Activated CD8-positive, alpha-beta memory T cell treated with anti-CD3 and anti-CD28 coated beads for 48 hours (primary cell): Measurements from ENCODE around the gene S100A2.
"Not testable (repeated sequence)": the region's sequence is repeated elsewhere in the genome, so short reads cannot be mapped to it uniquely, and the experiment has no call there.

Experiments
- DNase-seq, 3 experiments: peaks; one replicate each; pipeline ENCODE4 v3.0.0-alpha.2; 2020; ENCODE audit warnings: low read depth in 2 of 3, low spot score in 2 of 3

S100A2 gene

DNA sequence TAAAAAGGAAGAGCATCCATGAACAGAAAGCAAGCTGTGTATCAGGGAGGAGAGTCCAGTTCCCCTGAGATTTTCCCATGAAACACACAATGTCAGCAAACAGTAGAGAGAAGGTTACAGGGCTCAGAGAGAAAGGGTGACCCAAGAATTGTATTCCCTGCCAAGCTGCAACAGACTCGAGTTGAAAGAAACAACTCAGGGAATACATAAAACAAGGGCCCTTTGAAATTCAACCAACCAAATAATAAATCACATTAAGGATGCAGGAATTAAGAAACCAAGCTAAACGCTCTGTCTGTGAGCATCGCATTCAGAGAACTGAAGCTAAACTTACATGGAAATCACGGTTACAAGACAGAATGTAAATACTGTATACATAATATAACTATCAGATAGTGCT lies 27.1 kb upstream of the S100A2 start:
- DNase-seq = no peak

DNA sequence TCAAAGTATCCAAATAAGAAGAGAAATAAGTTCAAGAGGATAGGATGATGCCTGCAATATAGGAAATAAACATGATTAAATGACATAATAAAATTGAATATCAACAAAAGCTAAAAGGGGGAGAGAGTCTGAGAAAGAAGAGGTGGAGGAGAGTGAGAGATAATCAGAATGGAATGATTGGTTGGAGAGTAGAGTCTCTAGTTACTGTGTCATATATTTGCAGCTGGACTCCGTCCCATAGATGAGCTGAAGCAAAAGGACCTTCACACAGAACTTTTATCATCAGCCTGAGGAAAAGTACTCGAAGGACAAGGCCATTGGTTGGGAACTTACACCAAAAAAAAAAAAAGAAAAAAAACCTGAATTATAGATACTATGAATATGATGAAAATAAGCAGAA lies 22.8 kb upstream of the S100A2 start:
- no peak for DNase-seq

DNA sequence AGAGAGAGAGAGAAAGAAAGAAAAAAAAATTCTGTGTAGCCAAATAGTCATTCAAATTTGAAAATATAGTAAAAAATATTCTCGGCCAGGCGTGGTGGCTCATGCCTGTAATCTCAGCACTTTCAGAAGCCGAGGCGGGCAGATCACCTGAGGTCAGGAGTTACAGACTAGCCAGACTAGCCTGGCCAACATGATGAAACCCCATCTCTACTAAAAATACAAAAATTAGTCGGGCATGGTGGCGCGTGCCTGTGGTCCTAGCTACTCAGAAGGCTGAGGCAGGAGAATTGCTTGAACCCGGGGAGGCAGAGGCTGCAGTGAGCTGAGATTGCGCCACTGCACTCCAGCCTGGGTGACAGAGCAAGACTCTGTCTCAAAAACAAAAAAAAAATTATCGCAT lies 22.4 kb upstream of the S100A2 start:
- DNase-seq = not testable (repeated sequence)

DNA sequence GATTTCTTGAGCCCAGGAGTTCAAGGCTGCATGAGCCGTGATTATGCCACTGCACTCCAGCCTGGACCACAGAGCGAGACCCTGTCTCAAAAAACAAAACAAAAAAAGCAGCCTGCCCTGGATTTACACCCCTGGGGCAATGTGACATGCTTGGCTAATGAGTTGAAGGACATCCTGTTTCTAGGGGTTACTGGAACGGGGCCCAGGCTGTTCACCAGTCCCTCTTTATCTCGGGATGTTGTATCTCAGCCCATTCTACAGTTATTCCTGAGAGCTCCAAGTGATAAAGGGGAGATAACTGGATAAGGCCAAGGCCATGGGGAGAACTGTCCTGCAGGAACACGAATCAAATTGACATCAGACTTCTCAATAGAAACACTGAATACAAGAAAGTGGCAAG lies 21.7 kb upstream of the S100A2 start:
- no peak for DNase-seq

DNA sequence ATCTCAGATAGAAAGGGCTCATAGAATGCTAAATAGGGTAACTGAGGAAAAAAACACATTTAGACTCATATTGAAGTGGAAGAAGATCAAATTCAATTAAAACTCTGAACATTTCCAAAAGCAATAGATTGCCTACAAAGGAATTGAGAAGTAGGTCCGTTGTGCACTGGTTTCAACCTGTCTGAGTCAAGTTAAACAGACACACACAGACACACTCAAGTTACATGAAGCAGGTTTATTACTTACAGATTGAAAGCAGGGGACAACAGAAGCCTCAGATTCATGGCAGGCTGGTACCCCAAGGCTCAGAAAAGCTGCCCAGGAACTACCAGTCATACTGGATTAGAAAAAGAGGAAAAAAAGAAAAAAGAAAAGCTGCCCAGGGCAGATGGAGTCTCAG lies 20.7 kb upstream of the S100A2 start:
- no peak for DNase-seq

DNA sequence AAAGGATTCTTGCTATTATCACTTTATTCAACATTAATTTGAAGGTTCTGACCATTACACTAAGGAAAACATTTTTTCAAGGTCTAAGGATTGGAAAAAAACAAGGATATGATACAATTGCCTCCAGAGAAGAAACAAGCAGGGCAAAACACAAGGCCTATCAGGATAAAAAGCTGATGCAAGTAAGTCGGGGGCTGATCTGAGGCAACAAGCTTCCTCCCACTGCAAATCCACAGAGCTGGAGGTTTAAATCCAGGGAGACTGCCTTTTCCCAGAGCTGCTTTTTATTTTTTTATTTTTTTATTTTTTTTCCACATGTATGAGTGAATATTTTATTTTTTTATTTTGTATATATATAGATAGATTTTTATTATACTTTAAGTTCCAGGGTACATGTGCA lies 19.4 kb upstream of the S100A2 start:
- DNase-seq = no peak

DNA sequence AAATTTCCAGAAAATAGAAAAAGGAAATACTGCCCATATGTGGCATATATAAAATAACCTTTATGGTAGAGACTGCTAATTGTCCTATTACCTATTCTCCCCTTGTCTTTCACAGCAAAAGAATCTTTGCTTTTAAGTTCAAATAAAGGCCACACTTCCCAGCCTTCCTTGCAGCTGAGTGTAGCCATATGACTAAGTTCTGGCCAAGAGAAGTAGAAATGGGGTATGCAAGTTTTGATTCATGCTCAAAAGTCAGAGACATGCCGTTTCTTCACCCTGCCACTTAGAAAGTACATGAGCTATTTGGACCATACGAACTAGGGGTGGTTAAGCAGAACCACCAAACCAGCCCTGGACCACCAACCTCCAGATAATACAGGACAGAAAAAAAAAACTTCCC lies 18.3 kb upstream of the S100A2 start:
- DNase-seq = no peak

DNA sequence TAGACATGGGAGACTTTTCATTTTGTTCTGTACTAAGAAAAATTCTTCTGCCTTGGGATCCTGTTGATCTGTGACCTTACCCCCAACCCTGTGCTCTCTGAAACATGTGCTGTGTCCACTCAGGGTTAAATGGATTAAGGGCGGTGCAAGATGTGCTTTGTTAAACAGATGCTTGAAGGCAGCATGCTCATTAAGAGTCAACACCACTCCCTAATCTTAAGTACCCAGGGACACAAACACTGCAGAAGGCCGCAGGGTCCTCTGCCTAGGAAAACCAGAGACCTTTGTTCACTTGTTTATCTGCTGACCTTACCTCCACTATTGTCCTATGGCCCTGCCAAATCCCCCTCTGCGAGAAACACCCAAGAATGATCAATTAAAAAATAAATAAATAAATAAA lies 17.9 kb upstream of the S100A2 start:
- DNase-seq = not testable (repeated sequence)

DNA sequence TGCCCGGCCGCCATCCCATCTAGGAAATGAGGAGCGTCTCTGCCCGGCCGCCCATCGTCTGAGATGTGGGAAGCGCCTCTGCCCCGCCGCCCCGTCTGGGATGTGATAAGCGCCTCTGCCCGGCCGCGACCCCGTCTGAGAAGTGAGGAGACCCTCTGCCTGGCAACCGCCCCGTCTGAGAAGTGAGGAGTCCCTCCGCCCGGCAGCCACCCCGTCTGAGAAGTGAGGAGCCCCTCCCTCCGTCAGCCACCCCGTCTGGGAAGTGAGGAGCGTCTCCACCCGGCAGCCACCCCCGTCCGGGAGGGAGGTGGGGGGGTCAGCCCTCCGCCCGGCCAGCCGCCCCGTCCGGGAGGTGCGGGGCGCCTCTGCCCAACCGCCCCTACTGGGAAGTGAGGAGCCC lies 17.2 kb upstream of the S100A2 start:
- not testable (repeated sequence) for DNase-seq

DNA sequence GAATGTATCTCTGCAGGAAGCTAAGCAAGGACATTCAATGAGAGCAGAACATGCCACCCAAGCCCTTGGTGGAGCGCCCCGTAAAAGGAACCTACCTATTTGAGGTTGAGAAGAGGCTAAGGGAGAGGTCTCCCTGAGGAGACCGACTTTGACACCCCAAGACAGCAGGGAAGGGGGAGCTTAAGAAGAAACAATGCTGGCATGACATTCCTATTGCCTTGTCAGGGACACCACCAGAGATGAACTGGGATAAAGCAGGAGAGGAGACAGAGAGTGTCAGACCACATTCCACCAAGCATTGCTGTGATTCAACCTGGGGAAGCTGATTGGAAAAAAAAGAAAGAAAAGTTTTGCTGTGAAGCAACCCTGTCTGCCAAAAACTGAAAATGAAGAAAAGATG lies 13.3 kb upstream of the S100A2 start:
- DNase-seq = no peak

DNA sequence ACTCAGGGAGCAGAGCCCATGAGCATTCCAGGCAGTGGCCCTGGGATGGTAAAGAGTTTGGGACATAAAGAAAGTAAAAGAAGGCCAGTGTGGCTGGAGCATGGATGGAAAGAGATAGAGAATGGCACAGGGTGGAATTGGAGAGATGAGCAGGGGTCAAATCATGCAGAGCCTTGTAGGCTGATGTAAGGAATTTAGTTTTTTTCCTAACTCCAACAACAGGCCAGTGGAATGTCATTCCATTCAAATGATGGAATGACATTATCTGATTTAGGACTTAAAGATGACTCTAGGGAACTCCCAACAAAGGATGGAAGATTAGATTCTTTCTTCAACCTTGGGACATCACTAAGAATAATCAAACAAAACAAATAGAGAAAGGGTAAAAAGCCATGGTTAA lies 12.8 kb upstream of the S100A2 start:
- no peak for DNase-seq

DNA sequence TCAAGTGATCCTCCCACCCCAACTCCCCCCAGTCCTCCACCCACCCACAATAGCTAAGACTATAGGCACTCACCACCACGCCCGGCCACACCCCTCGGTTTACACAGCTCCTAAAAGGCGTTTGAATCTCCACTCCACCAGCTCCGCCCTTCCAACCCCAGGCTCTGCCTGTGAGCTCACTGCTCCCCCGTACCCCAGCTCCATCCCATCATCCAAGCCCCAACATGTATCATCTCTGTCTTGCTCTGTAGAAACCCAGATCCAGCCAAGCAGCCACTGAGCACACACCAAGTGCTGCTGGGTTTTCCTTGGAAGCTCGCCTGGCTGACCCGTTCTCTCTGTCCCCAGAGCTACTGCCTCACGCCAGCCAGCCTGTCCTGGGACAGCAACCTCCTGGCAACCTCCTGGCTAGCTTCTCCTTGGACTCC lies 12.0 kb upstream of the S100A2 start:
- no peak for DNase-seq

DNA sequence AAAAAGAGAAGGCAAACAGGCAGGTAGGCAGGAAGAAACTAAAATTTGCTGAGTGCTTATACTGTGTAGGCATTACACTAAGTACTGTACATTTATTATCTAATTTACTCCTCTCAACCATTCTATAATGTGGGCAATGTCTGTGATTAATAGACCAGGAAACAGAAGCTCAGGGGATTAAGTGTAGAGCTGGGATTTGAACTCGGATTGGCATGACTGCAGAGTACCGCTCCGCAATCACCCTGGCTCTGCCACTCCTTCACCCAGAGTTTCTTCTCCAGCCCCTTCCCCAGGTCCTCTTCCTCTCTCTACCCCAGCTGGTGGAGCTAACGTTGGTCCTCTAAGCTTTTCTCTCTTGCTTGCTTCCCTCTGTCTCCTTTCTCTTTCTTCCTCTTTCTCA lies 11.5 kb upstream of the S100A2 start:
- no peak for DNase-seq

DNA sequence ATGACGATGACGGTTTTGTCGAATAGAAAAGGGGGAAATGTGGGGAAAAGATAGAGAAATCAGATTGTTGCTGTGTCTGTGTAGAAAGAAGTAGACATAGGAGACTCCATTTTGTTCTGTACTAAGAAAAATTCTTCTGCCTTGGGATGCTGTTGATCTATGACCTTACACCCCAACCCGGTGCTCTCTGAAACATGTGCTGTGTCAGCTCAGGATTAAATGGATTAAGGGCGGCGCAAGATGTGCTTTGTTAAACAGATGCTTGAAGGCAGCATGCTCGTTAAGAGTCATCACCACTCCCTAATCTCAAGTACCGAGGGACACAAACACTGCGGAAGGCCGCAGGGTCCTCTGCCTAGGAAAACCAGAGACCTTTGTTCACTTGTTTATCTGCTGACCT lies 9.9 kb upstream of the S100A2 start:
- not testable (repeated sequence) for DNase-seq

DNA sequence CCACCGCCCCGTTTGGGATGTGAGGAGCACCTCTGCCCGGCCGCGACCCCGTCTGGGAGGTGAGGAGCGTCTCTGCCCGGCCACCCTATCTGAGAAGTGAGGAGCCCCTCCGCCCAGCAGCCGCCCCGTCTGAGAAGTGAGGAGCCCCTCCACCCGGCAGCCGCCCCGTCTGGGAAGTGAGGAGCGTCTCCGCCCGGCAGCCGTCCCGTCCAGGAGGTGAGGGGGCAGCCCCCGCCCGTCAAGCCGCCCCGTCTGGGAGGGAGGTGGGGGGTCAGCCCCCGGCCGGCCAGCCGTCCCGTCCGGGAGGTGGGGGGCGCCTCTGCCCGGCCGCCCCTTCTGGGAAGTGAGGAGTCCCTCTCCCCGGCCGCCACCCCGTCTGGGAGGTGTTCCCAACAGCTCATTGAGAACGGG lies 9.4 kb upstream of the S100A2 start:
- not testable (repeated sequence) for DNase-seq

DNA sequence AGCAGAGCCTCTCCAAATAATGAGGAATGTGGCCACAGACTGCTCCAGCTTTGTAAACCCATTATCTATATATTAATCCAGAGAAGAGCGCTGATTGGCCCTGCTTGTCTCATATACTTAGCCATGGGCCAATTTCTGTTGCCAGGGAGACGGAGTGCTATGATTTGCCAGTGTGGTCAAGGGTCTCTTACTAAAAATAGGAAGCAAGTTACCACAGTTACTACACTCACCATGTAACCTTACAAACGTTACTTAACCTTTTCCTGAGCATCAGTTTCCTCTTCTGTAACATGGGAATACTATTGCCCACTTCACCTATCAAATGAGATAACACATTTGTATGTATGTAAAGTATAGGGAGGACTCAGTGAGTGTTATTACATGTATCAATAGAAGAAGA lies 7.7 kb upstream of the S100A2 start:
- DNase-seq = no peak

DNA sequence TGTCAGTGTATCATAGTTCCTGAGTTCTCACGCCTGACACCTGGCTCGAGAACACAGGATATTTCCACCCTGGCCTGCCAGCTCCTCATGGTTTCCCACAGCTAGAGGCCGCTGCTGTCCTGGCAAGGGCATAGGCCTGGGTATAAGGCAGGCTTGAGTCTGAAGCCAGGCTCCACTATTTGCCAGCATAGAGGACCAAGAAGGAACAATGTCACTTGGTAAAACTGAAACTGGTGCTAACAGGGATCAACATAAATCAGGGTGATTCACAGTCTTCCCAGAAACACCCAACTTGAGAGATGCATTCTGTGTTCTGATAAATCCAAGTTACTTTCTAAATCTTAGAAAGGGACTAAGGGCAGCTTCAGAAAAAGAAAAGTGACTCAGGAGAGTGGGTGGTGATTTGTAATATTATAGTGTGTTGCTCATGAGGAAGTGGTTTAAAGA lies 6.9 kb upstream of the S100A2 start:
- DNase-seq = peak in 1 of 3 experiments; percentile 38

DNA sequence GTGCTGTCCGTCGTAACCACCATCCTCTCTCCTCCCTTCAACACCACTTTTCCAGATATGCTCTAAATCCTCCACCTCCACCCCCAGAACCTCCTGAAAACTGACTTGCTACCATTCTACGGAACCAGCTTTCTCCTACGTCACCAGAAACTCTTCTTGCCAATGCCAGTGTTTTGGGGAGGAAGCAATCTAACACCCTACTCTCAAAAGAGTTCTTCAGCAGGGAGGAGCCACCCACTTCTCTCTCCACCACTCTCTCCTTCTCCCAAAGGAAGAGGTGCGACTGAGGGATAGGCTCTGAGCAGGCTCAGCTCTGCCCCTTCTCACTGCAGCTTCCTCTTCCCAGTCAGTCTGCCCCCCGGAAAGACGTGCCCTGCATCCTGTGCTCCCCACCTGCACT lies 6.1 kb upstream of the S100A2 start:
- no peak for DNase-seq

DNA sequence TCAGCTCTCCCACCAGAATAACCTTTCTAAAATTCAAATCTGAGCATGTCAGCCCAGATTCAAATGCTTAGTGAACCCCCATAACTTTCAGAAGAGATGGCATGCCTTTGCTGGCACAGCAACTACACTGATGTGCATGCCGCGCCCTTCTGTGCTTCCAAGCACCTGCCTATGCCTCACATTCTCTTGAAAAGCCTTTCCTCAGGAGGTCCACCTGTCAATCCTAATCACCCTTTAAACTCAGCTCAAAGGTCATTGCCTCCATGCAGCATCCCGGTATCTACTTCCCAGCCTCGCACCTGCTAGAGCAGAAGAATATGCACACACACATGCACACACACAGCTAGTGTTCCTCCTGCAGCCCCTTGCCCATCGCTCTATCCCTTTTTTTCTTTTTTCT lies 5.2 kb upstream of the S100A2 start:
- no peak for DNase-seq

DNA sequence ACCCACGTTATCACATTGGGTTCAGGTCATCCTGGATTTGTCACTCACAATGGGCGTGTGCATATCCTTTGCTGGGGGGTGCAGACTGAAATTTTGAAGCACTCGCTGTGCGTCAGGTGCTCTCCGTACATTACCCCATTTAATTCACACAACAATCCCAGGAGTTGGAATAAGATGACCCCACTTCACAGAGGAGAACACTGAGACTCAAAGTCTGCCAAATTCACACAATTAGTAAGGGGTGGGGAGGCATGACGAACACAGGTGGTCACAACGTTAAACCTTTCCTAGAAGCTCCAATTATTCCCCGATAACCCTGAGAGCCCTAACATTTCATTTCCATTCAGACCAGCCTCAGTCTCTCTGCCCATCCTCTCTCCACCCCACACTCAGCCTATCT lies 3.8 kb upstream of the S100A2 start:
- DNase-seq = no peak

DNA sequence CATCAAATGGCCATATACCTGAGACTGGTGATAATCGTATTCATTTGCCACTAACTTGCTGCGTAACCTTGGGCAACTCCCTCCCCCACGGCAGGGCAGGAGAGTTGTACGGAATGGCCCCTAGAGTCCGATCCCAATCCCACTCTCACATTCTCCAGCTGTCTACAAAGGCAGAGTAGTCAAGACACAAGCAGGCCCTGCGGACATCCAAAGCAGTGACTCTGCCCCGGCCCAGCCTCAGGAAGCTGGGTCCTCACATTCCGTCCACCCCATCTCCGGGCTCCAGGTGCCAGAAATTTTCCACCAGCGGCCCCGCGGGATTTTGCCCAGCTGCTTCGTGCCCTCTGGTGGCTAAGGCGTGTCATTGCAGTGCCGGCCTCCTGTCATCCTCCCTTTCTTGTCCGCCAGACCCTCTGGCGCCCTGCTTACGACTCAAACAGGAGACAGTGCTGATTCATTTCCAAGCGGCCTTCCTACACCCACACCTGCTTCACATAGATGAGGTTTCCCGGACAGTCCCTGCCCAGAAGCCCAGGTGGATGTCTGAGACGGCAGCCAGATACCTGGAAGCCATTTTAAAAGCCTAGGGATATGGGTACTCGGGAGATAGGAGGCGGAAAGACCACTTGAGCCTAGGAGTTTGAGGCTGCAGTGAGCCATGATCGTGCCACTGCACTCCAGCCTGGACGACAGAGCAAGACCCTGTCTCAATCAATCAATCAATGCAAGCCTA lies 2.9 kb upstream of the S100A2 start:
- peak; percentile 64 to 83 (median 79) for DNase-seq

DNA sequence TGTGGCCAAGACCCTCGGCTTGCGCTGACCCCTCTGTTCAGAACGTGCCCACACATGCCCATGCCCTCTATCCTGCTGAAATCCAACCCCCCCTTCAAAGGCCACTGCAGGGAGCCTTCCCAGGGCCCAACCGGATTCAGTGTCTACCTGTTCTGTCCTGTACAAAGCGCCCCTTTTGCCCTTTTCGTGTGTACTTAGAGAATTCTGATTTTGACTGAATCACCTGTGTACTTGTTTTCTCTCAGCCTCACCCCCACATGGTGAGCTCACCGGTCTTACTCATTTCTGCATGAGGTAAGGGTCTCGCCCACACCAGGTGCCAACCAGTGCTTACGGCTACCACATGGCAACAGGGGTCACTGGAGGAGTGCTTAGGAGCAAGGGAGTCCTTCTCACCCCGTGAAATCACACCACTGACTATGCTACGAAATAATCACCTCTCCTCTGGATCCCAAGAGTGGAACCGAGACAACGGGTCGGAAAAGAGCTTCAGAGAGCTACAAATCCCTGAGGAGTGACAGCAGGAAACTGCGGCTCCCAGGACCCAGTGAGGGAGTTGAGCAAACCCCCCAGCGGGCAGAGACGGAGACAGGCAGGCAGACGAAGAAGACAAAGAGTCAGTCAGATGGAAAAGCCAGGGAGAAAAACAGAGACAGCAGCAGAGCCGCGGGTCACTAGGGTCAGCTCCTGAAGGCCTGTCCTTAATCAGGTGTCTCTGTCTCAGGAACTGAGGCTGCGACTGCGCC lies 2.1 kb upstream of the S100A2 start:
- peak in 1 of 3 experiments; percentile 30 for DNase-seq
